ENCODE results near the gene PMIS2. TPM values are rescaled to one million over a fixed set of nuclear protein-coding genes. Genes with fewer than 3 reads are reported as not detected.

Gene PMIS2
- total RNA-seq, 1 experiment from 2014 or later, result not detected

- TF ChIP-seq, protein P1, sequence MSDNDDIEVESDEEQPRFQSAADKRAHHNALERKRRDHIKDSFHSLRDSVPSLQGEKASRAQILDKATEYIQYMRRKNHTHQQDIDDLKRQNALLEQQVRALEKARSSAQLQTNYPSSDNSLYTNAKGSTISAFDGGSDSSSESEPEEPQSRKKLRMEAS (IDR thresholded peaks at IDR 0.05), result no peak
Measured at GRCh38 chr19:35559781-35560180, 26.2 kb upstream of the PMIS2 start (continued).

GRCh38 chr19:35560271-35560670 lies 25.7 kb upstream of the PMIS2 start:
- intact Hi-C loops (cut with micrococcal nuclease), result no loop called here
- no peaks in the 10 kb centered on the region for H3K36me3 ChIP-seq (ENCODE audit: control insufficient read depth in 1 of 2, insufficient read depth in 2 of 2, low read length in 2 of 2)
- H3K79me2 ChIP-seq (ENCODE audit: insufficient read depth, low read length), result no peaks in the 10 kb centered on the region
- no peak overlapping the region for H3K27ac ChIP-seq (ENCODE audit: low read depth, low read length)
- POLR2A ChIA-PET, result no interaction called here
- H3K4me2 ChIP-seq (ENCODE audit: low read length), result no peak overlapping the region
- H3K9ac ChIP-seq (ENCODE audit: low read length), result no peak overlapping the region
- BruUV-seq (replicated peaks), result no TSS peak
- DNase-seq (ENCODE audit: low read depth, low spot score) (no peak), ATAC-seq (no peak)
- no peaks in the 10 kb centered on the region for H3K9me2 ChIP-seq (ENCODE audit: insufficient read depth)
- no peak overlapping the region for H3K4me3 ChIP-seq (replicated peaks in 1 of 2; ENCODE audit: low read depth in 1 of 2, low read length in 2 of 2)
- CTCF ChIA-PET, result no interaction called here
- no peaks in the 10 kb centered on the region for H3K27me3 ChIP-seq (ENCODE audit: insufficient read depth, low read length)
- no peak overlapping the region for H2AFZ ChIP-seq (ENCODE audit: low read depth, low read length, poor library complexity, severe bottlenecking)
- peaks cover 0 to 12% of the 10 kb centered on the region in 2 experiments; a peak in 2 of 4 replicates for H3K4me1 ChIP-seq (ENCODE audit: control insufficient read depth in 1 of 2, insufficient read depth in 2 of 2, low read length in 2 of 2)
- H4K20me1 ChIP-seq (ENCODE audit: insufficient read depth), result no peaks in the 10 kb centered on the region
- RAD21 ChIA-PET (ENCODE audit: low non-redundant PET in 1 of 2, low total read pairs in 2 of 2, uncharacterized antibody in 2 of 2, unreplicated experiment in 2 of 2), result no interaction called here
- no peaks in the 10 kb centered on the region for H3K9me3 ChIP-seq (ENCODE audit: control insufficient read depth in 1 of 2, insufficient read depth in 1 of 2, low read depth in 1 of 2, low read length in 2 of 2)
- TF ChIP-seq ZNF274 (IDR thresholded peaks at IDR 0.05; ENCODE audit: low read depth, low read length) (no peak), EZH2 (IDR thresholded peaks at IDR 0.05) (no peak), EZH2phosphoT487 (IDR thresholded peaks at IDR 0.05; ENCODE audit: borderline replicate concordance) (no peak), JUND (IDR thresholded peaks at IDR 0.05) (no peak), YY1 (IDR thresholded peaks at IDR 0.05; ENCODE audit: extremely low read depth, insufficient replicate concordance, low read depth, low read length) (no peak), FOSL1 (IDR thresholded peaks at IDR 0.05; ENCODE audit: low read depth) (no peak), RAD21 (IDR thresholded peaks at IDR 0.05; ENCODE audit: low read depth) (no peak), ELF1 (IDR thresholded peaks at IDR 0.05; ENCODE audit: borderline replicate concordance, low read depth) (no peak), SRF (IDR thresholded peaks at IDR 0.05; ENCODE audit: low read depth) (no peak), SIN3A (IDR thresholded peaks at IDR 0.05; ENCODE audit: low read depth) (no peak), POLR2AphosphoS5 (IDR thresholded peaks at IDR 0.05; ENCODE audit: low read depth, low read length) (no peak), CBX3 (IDR thresholded peaks at IDR 0.05; ENCODE audit: low read depth) (no peak), ZFX (IDR thresholded peaks at IDR 0.05) (no peak), EGR1 (IDR thresholded peaks at IDR 0.05; ENCODE audit: low read depth) (no peak), ATF3 (IDR thresholded peaks at IDR 0.05) (no peak)
- TF ChIP-seq, protein P2, sequence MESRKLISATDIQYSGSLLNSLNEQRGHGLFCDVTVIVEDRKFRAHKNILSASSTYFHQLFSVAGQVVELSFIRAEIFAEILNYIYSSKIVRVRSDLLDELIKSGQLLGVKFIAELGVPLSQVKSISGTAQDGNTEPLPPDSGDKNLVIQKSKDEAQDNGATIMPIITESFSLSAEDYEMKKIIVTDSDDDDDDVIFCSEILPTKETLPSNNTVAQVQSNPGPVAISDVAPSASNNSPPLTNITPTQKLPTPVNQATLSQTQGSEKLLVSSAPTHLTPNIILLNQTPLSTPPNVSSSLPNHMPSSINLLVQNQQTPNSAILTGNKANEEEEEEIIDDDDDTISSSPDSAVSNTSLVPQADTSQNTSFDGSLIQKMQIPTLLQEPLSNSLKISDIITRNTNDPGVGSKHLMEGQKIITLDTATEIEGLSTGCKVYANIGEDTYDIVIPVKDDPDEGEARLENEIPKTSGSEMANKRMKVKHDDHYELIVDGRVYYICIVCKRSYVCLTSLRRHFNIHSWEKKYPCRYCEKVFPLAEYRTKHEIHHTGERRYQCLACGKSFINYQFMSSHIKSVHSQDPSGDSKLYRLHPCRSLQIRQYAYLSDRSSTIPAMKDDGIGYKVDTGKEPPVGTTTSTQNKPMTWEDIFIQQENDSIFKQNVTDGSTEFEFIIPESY (IDR thresholded peaks at IDR 0.05; ENCODE audit: extremely low read depth, insufficient replicate concordance, low read length), result no peak
- TF ChIP-seq, protein P1 (IDR thresholded peaks at IDR 0.05), result no peak
- TF ChIP-seq, protein P3, sequence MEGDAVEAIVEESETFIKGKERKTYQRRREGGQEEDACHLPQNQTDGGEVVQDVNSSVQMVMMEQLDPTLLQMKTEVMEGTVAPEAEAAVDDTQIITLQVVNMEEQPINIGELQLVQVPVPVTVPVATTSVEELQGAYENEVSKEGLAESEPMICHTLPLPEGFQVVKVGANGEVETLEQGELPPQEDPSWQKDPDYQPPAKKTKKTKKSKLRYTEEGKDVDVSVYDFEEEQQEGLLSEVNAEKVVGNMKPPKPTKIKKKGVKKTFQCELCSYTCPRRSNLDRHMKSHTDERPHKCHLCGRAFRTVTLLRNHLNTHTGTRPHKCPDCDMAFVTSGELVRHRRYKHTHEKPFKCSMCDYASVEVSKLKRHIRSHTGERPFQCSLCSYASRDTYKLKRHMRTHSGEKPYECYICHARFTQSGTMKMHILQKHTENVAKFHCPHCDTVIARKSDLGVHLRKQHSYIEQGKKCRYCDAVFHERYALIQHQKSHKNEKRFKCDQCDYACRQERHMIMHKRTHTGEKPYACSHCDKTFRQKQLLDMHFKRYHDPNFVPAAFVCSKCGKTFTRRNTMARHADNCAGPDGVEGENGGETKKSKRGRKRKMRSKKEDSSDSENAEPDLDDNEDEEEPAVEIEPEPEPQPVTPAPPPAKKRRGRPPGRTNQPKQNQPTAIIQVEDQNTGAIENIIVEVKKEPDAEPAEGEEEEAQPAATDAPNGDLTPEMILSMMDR (IDR thresholded peaks at IDR 0.05 in 2 of 3, conservative IDR thresholded peaks at IDR 0.05 in 1 of 3; ENCODE audit: borderline replicate concordance in 1 of 3, insufficient read depth in 1 of 3, low read depth in 2 of 3, low read length in 2 of 3), result no peak
- TF ChIP-seq, protein P4, sequence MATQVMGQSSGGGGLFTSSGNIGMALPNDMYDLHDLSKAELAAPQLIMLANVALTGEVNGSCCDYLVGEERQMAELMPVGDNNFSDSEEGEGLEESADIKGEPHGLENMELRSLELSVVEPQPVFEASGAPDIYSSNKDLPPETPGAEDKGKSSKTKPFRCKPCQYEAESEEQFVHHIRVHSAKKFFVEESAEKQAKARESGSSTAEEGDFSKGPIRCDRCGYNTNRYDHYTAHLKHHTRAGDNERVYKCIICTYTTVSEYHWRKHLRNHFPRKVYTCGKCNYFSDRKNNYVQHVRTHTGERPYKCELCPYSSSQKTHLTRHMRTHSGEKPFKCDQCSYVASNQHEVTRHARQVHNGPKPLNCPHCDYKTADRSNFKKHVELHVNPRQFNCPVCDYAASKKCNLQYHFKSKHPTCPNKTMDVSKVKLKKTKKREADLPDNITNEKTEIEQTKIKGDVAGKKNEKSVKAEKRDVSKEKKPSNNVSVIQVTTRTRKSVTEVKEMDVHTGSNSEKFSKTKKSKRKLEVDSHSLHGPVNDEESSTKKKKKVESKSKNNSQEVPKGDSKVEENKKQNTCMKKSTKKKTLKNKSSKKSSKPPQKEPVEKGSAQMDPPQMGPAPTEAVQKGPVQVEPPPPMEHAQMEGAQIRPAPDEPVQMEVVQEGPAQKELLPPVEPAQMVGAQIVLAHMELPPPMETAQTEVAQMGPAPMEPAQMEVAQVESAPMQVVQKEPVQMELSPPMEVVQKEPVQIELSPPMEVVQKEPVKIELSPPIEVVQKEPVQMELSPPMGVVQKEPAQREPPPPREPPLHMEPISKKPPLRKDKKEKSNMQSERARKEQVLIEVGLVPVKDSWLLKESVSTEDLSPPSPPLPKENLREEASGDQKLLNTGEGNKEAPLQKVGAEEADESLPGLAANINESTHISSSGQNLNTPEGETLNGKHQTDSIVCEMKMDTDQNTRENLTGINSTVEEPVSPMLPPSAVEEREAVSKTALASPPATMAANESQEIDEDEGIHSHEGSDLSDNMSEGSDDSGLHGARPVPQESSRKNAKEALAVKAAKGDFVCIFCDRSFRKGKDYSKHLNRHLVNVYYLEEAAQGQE (IDR thresholded peaks at IDR 0.05; ENCODE audit: low read depth), result no peak

All from HCT116 (cell line).